ENCODE measurements around the gene KCNIP3. TPM values are rescaled to one million over a fixed set of nuclear protein-coding genes. Genes with fewer than 3 reads are reported as not detected.

The KCNIP3 gene
- total RNA-seq, 2 donors from 2014 or later, result not detected

DNA sequence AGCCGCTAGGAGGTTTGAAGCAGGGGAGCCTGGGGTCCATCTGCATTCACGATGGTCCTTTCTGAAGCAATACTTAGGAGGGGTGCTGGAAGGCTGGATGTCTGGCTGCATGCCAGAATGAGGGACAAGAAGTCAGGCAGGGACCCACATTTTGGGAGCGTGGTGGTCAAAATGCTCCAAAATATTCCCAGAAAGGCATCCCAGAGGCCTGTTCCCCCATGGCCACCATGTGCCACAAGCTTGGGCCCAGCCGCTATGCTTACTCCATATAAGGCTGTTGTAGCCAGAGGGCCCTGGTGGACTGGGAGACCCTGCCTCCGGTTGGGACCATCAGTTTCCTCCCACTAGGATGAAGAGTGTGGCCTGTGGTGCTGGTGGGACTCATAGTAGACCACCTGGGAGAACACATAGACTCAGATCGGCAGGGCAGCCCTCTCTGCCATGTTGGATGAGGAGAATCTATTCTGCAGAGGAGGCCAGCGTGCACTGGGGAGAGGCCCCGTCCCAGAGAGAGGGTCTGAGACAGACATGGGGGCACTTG lies 26.5 kb upstream of the KCNIP3 start:
- Mint-ChIP-seq H3K27ac (no peak overlapping the region), H3K9me3 (no peaks in the 10 kb centered on the region), H3K4me1 (ENCODE audit: low read depth in 2 of 2) (no peaks in the 10 kb centered on the region), H3K27me3 (no peaks in the 10 kb centered on the region), H3K36me3 (no peaks in the 10 kb centered on the region), H3K4me3 (no peak overlapping the region)
- ATAC-seq (no peak), DNase-seq (ENCODE audit: low spot score) (peak; percentile 49)

DNA sequence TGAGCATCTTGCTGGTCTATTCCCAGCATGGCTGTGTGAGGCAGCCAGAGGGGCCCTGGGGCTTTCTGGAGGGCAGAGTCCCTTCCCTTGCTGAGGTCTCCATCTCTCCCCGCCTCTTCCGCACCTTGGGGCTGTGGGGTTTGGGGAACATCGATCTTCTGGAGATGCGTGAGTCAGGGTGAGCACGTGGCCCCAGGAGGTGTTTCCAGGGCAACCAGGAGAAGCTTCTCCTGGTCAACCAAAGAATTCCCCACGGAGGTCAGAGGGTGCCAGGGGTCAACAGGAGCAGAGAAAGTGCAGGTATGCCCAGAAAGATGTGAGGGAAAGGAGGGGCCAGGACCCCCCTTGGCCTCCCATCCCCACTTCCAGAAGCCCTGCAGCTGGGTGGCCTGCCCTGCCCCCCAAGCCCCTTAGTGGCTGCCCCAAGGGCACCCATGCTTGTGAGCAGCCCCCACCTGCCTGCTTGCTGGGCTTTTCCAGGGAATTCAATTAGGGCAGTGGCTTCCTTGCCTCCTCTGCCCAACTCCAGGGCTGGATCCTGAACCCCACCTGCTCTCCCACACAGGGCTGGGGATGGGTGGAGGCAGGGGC lies 25.7 kb upstream of the KCNIP3 start:
- no peak overlapping the region for H3K4me3 Mint-ChIP-seq
- no peak overlapping the region for H3K27ac Mint-ChIP-seq
- H3K36me3 Mint-ChIP-seq, result no peaks in the 10 kb centered on the region
- no peaks in the 10 kb centered on the region for H3K4me1 Mint-ChIP-seq (ENCODE audit: low read depth in 2 of 2)
- ATAC-seq (no peak), DNase-seq (ENCODE audit: low spot score) (peak; percentile 54)
- no peaks in the 10 kb centered on the region for H3K9me3 Mint-ChIP-seq
- no peaks in the 10 kb centered on the region for H3K27me3 Mint-ChIP-seq

DNA sequence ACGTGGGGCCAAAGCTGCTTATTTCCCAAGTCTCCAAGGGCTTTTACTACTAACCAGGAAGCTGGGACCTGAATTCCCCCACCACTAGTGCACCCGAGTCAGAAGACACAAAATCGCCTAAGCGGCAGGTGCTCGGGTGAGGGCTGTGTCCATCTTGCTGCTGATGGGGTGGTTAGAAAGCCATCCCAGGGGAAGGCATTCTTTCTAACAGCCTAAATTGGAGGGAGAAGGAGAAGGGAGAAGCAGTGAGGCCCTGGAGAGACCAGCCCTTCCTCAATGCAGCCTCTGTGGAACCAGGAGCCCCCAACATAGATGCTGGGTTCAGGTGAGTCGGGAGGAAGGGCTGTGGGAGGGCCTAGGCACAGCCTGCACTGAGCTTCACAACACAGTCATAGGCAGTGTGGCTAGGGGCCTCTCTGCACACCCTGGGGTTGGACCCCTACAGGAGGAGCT lies 24.8 kb upstream of the KCNIP3 start:
- ATAC-seq (no peak), DNase-seq (ENCODE audit: low spot score) (peak; percentile 57)
- Mint-ChIP-seq H3K27me3 (no peaks in the 10 kb centered on the region), H3K27ac (no peak overlapping the region), H3K4me3 (no peak overlapping the region), H3K4me1 (ENCODE audit: low read depth in 2 of 2) (no peaks in the 10 kb centered on the region), H3K36me3 (no peaks in the 10 kb centered on the region), H3K9me3 (no peaks in the 10 kb centered on the region)

- DNase-seq (ENCODE audit: low spot score) (no peak), ATAC-seq (no peak)
- H3K36me3 Mint-ChIP-seq, result no peaks in the 10 kb centered on the region
- H3K9me3 Mint-ChIP-seq, result no peaks in the 10 kb centered on the region
- H3K4me1 Mint-ChIP-seq (ENCODE audit: low read depth in 2 of 2), result no peaks in the 10 kb centered on the region
- H3K27ac Mint-ChIP-seq, result no peak overlapping the region
- no peak overlapping the region for H3K4me3 Mint-ChIP-seq
- H3K27me3 Mint-ChIP-seq, result no peaks in the 10 kb centered on the region
Observed at GRCh38 chr2:95272781-95273180, 24.4 kb upstream of the KCNIP3 start.

DNA sequence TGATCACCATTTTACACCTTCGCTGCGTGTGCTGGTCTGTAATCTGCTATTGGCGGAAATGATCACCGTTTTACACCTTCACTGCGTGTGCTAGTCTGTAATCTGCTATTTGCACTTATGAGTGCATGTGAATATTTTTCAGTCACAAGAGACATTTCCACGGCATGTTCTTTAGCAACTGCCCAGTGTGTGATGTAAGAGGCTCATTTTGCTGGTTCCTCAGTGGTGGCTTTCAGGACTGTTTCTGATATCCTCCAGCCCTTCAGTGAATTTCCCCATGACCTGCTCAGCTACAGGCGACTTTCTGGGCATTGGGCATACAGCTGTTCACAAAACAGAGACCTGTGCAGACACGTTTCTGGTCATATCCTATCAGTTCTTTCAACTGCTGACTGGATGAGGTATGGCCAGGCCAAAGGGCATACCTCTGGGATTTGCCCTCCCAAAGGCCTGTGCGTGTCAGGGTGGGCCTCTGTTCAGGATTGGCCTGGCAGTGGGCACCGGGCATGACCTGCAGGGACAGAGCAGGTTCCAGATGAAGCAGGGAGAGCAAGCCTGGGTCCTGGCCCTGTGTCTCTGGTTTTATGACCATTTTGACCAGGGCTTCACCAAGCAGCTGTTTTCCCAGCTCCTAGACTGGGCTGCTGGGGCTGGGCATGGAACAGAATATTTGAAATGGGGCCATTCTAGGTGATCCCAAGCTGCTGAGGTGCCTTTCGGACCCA lies 23.4 kb upstream of the KCNIP3 start:
- DNase-seq (ENCODE audit: low spot score) (peak; percentile 32), ATAC-seq (no peak)
- no peaks in the 10 kb centered on the region for H3K4me1 Mint-ChIP-seq (ENCODE audit: low read depth in 2 of 2)
- H3K27ac Mint-ChIP-seq, result no peak overlapping the region
- H3K9me3 Mint-ChIP-seq, result no peaks in the 10 kb centered on the region
- H3K27me3 Mint-ChIP-seq, result no peaks in the 10 kb centered on the region
- H3K4me3 Mint-ChIP-seq, result no peak overlapping the region
- no peaks in the 10 kb centered on the region for H3K36me3 Mint-ChIP-seq

GRCh38 chr2:95274291-95275150 lies 22.6 kb upstream of the KCNIP3 start, which contains the start of gene PROM2:
Gene PROM2, plus strand, starts transcription at chr2:95274449. Its CDS starts 137 bp downstream, at chr2:95274586.
- Mint-ChIP-seq H3K4me3 (no peak within 1 kb of the TSS), H3K27me3 (no peaks in the 10 kb centered on the region), H3K27ac (no peak within 1 kb of the TSS), H3K9me3 (no peaks in the 10 kb centered on the region), H3K36me3 (no peaks in the 10 kb centered on the region), H3K4me1 (ENCODE audit: low read depth in 2 of 2) (no peaks in the 10 kb centered on the region)
- ATAC-seq, result no peak
- DNase-seq (ENCODE audit: low spot score), result peak; percentile 58

DNA sequence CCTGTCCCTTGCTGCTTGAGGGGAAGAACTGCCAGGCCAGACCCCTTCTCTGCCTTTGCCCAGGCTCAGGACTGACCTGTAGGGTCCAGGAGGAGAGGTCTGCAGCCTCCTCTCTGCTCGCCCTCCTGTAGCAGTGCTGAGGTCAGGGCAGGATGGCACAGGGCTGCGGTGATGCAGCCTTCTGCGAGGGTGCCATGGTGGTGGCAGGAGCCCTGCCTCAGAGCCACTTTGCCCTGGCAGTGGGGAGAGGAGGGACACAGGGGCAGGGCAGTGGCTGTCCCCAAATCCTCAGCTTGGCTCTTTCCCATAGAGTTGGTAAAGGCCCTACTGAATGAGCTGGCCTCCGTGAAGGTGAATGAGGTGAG lies 22.0 kb upstream of the KCNIP3 start:
- Mint-ChIP-seq H3K4me3 (no peak overlapping the region), H3K27ac (no peak overlapping the region), H3K36me3 (no peaks in the 10 kb centered on the region), H3K9me3 (no peaks in the 10 kb centered on the region), H3K27me3 (no peaks in the 10 kb centered on the region), H3K4me1 (ENCODE audit: low read depth in 2 of 2) (no peaks in the 10 kb centered on the region)
- ATAC-seq (no peak), DNase-seq (ENCODE audit: low spot score) (peak; percentile 45)

DNA sequence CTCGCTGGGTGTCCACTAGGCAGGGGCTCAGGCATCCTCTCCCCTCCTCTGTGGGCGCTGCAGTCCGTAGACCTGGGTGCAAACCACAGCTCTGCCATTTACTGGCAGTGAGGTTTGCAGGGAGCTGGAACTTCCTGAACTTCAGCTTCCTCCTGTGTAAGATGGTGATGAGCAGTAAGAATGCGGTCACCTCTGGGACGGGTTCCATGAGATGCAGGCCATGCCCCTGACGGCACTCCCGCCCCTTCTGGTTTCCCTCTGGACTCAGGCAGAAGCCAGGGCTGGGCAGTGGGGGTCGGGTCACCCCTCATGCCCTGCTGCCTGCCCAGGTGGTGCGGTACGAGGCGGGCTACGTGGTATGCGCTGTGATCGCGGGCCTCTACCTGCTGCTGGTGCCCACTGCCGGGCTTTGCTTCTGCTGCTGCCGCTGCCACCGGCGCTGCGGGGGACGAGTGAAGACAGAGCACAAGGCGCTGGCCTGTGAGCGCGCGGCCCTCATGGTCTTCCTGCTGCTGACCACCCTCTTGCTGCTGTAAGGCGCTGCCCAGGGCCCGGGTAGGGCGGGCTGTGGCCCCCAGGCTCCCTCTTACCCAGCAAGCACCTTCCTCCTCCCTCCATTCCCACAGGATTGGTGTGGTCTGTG lies 21.4 kb upstream of the KCNIP3 start:
- Mint-ChIP-seq H3K4me1 (ENCODE audit: low read depth in 2 of 2) (no peaks in the 10 kb centered on the region), H3K4me3 (no peak overlapping the region), H3K27ac (no peak overlapping the region), H3K27me3 (no peaks in the 10 kb centered on the region), H3K36me3 (no peaks in the 10 kb centered on the region), H3K9me3 (no peaks in the 10 kb centered on the region)
- no peak for ATAC-seq
- DNase-seq (ENCODE audit: low spot score), result peak; percentile 59

DNA sequence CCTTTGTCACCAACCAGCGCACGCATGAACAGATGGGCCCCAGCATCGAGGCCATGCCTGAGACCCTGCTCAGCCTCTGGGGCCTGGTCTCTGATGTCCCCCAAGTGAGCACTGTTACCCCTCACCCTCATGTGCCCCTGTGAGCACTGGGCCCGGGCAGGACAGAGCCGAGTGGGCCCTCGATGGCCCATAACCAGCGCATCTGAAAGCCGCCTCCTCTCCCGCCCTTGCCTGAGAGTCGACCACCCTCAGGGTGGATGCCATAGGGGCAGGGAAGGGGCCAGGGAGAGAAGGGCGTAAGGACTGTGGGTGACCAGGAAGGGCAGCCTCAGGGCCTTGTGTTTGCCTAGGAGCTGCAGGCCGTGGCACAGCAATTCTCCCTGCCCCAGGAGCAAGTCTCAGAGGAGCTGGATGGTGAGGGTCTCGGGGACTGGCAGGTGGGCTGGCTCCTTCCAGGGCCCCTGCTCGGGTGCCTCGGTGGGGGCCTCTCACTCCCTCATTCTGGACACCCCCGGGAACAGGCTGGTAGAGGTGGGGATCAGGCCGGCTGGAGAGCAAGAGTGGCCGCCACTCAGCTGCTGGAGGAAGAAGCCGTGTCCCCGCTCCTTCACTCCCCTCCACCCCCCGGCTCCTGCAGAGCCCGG lies 20.8 kb upstream of the KCNIP3 start:
- Mint-ChIP-seq H3K4me3 (no peak overlapping the region), H3K27me3 (no peaks in the 10 kb centered on the region), H3K4me1 (ENCODE audit: low read depth in 2 of 2) (no peaks in the 10 kb centered on the region), H3K27ac (no peak overlapping the region), H3K36me3 (no peaks in the 10 kb centered on the region), H3K9me3 (no peaks in the 10 kb centered on the region)
- DNase-seq (ENCODE audit: low spot score) (peak; percentile 29), ATAC-seq (no peak)

- Mint-ChIP-seq H3K4me1 (ENCODE audit: low read depth in 2 of 2) (no peaks in the 10 kb centered on the region), H3K4me3 (no peak overlapping the region), H3K36me3 (no peaks in the 10 kb centered on the region), H3K27me3 (no peaks in the 10 kb centered on the region), H3K9me3 (no peaks in the 10 kb centered on the region), H3K27ac (no peak overlapping the region)
- peak; percentile 37 for DNase-seq (ENCODE audit: low spot score)
- no peak for ATAC-seq
Observed at GRCh38 chr2:95276888-95277245, 20.3 kb upstream of the KCNIP3 start.

GRCh38 chr2:95277246-95277906 lies 19.8 kb upstream of the KCNIP3 start:
- no peak overlapping the region for H3K4me3 Mint-ChIP-seq
- H3K27ac Mint-ChIP-seq, result no peak overlapping the region
- H3K27me3 Mint-ChIP-seq, result no peaks in the 10 kb centered on the region
- ATAC-seq, result no peak
- peak; percentile 35 for DNase-seq (ENCODE audit: low spot score)
- no peaks in the 10 kb centered on the region for H3K4me1 Mint-ChIP-seq (ENCODE audit: low read depth in 2 of 2)
- no peaks in the 10 kb centered on the region for H3K9me3 Mint-ChIP-seq
- no peaks in the 10 kb centered on the region for H3K36me3 Mint-ChIP-seq

GRCh38 chr2:95278051-95278471 lies 19.1 kb upstream of the KCNIP3 start:
- Mint-ChIP-seq H3K9me3 (no peaks in the 10 kb centered on the region), H3K4me3 (no peak overlapping the region), H3K27ac (no peak overlapping the region), H3K27me3 (no peaks in the 10 kb centered on the region), H3K4me1 (ENCODE audit: low read depth in 2 of 2) (no peaks in the 10 kb centered on the region), H3K36me3 (no peaks in the 10 kb centered on the region)
- peak; percentile 34 for DNase-seq (ENCODE audit: low spot score)
- no peak for ATAC-seq
